HG03469 (cell line): ENCODE measurements around the gene LYSET.
"Not testable (repeated sequence)": the region's sequence is repeated elsewhere in the genome, so short reads cannot be mapped to it uniquely, and the experiment has no call there.

Experiments
- ATAC-seq: cut with Tn5 transposase; IDR thresholded peaks from one replicate; pipeline ENCODE4 v1.9.1; 2021; ENCODE audit warnings: mild to moderate bottlenecking, moderate library complexity, moderate number of reproducible peaks; ENCODE audit not compliant: unreplicated experiment

Gene LYSET, protein sequence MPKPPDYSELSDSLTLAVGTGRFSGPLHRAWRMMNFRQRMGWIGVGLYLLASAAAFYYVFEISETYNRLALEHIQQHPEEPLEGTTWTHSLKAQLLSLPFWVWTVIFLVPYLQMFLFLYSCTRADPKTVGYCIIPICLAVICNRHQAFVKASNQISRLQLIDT

DNA sequence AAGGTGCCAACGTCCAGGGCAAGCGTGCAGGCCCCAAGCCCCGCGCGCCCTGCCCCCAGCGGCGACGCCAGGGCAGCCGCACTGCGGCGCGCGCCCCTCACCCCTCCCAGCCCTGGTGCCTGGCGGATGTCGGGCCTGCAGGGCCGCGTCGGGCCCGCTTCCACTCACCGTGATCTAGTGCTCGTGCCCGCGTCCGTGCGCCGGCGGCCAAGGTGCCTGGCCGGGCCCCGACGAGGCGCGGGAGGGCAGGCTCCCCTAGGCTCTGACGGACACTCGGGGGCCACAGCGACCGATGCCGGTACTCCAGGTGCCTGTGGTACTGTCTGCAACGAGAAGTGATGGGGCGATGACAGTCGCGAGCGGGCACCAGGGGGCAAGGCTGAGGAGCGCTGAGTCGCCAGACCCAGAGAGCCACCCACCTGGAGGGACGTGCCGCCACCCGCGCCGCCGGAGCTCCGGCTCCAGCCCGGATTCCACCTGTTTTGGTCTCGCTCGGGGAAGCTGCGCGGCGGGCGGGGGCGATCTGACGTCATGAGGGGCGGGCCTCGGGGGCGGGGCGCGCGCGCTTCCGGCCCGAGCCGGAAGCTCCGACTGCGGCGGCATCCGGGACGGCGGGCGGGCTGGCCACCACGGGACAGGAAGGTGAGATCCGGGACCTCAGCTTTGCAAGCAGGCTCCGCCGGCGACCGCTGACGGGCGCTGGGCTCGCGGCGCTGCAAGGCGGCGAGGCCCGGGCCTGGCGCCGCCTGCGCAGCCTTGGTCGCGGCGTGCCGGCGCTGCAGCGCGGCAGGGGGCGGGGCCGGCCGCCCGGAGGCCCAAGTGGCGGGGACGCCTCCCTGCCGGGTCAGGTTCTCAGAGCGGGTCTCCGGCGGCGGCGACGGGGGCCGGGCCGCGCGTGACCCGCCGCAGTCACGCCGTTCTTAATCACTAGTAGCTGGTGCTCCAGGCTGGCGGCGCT is at the start of gene LYSET, which contains the start of gene MOAP1:
LYSET (plus strand) TSS at position 927 of the 958 bp plus-strand sequence. CDS start 89 bp downstream, outside the sequence.
MOAP1 (minus strand) TSS at position 507 of the 958 bp plus-strand sequence. CDS start 655 bp downstream, outside the sequence.
- peak; percentile 68 for ATAC-seq

DNA sequence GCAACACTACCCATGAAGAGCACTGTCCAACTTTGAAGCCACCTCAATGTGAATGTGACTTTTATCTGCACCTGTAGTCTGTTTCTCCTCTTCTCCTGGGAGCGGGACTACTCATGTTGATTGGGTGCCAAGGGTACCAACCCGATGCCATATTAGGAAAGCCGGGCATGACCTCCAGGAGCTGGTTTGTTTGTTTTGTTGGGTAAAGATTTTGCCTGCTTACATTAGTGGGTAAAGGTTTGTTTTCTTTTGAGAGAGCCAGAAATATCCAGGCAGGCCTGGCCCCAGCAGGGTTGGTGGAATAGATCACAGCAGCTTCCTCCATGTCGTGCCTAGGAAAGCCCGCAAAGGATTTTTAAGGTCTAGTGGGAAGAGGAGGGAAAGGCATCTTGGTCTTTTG is 49.7 kb upstream of the LYSET start:
- no peak for ATAC-seq

DNA sequence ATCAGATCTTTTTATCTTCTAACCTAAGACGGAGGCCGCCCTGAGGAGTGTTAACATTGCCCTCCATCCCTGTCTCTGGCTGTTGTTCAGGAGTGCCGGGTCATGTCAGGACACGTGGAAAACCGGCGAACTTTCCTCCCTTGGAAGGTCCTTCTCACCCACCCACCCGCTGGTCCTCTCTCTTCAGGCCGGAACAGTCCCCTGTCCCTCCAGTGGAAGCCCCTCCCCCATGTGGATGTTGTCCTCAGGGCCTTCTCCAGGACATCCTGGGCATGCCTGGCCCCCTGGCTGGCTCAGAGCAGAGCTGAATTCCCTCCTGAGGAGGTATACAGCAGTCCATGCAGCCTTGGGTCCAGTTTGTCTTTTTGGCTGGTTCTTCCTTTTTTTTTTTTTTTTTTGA is 49.1 kb upstream of the LYSET start:
- ATAC-seq = no peak

DNA sequence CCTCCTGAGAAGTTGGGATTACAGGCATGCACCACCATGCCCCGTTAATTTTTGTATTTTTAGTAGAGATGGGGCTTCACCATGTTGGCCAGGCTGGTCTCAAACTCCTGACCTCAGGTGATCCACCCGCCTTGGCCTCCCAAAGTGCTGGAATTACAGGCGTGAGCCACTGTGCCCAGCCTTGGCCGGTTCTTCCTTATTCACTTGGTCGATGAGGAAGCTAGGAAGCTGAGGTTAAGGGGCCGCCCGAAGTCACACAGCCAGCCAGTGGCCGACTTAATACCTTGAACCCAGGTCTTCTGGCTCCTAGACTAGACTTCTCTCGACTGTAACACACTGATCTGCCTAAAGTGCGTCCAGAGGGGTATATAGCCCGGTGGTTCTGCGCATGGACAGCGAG is 48.6 kb upstream of the LYSET start:
- not testable (repeated sequence) for ATAC-seq

DNA sequence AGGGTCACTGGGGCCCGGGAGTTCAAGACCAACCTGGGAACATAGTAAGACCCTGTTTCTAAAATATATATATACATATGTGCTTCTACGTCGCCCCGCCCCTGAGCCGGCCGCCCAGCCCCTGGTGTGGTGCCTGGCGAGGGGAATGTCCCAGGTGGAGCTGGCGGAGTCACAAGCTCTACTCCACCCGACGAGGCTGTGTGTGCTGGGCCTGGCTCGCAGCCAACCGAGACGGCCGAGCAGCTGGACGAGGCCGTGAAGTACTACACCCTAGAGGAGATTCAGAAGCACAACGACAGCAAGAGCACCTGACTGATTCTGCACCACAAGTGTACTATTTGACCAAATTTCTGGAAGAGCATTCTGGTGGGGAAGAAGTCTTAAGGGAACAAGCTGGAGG is 47.3 kb upstream of the LYSET start:
- no peak for ATAC-seq

DNA sequence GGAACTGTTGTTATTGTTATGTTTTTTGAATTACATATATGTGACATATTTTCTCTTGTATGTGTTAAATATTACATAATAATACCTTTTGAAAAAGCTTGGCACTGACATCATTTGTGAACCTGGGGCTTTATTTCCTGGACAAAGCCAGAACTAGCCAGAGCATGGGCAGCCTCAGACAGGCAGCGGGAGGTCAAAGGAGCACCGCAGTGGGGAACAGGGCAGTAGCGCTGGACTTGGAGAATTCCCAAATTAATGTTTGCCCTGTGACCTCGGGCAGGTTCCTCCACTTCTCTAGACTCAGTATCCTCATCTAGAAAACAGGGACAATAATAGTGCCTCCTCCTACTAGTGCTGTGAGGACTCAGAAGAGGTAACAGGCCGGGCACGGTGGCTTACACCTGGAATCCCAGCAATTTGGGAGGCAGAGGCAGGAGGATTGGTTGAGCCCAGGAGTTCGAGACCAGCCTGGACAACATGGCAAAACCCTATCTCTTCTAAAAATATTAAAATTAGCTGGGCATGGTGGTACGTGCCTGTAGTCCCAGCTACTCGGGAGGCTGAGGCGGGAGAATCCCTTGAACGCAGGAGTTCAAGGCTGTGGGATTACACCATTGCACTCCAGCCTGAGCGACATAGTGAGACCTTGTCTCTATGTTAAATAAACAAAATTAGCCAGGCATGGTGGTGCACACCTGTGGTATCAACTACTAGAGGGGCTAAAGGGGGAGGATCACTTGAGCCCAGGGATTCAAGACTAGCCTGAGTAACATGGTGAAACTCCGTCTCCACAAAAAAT is 42.1 kb upstream of the LYSET start:
- ATAC-seq = no peak

DNA sequence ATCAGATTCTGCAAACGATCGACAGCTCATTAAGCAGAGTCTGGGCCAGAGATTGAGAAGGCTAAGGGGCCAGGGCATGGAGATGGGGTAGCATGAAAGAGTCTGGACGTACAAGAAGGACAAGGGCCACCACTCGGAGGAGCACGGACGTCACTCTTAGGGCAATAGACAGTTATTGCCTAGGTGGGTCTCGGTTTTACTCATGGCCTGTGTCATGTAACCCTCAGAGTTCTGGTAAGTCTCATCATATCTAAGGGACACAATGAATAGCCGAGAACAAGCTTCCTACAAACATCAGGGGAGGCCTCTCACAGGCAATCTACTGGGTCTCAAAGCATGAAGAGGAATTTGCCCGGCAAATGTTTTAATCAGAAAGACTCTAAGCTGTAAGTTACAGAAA is 39.0 kb upstream of the LYSET start:
- ATAC-seq = no peak

DNA sequence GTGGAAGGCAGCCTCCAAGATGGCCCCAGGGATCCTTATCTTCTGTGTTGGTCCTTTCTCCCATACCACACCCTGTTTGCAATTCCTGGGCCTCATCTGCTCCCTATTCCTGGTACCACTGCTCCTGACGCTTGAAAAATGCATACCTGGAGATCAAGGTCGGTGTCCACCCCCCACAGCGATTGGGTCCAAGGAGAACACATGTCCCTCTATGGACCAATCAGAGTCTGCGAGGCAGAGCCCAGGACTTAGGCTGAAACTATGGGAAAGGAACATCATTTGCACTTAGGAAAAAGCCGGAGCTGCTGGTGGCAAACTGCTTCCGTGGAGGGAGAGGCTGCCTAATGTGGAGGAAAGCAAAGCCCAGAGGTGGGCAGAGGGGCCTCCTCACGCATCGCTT is 36.1 kb upstream of the LYSET start:
- ATAC-seq = no peak

DNA sequence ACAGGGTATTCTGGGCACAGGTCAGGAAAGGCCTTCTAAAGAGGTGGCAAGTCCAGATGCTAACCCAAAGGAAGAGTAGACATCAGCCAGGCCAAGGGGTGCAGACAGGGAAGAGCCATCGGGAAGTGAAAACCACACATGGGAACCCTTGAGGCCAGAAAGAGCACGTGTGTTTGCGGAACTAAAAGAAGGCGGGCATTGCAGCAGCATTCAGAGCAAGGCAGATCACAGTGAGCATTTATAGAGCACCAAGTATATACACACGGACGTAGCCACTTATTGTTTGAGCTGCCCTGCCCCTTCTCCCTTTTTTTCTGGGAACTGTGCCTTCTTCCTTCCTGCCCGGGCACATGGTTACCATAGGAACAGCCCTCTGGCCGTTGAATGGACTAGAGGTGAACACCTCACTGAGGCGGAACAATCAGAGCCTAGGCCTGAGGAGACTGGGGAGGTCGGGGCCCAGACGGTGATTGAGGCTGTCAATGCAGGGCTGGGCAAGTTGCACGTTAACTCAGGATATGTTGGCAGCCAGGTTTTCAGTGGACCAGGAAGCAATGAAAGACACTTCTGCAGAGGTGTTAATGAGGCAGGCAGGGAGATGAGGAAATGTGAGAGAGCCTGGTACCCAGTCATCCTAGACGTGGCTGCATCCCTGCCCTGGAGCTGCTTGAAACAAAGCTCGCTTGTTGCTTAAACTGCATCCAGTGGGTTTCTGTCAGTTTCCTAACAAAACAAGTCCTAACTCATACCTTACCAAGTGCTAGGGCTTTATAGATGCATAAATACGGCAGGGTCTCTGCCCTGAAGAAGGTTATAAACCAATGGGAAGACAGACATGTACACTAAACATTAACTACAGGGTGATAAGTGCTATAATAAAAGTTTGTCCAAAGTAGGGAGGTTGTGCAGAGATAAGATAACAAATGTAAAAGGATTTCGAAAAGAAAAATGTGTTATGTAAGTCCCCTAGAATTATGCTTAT is 34.6 kb upstream of the LYSET start:
- ATAC-seq = no peak

DNA sequence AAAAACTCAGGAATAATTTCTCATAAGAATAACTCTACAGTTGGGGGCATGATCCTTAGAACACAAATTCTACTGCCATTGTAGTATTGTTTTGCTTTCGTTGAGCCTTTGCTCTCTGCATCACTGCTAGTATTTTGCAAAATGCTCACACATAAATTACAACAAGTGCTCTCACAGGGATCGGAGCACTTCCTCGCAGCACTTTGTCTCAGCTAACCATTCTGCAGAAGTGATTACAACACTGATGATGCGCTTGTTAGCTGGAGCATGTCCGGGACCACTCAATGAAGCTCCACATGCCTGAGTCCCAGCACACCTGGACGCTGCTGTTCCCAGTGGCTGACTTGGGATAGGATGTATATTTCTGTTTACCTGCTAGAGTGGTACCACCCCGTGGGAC is 32.0 kb upstream of the LYSET start:
- ATAC-seq = no peak

DNA sequence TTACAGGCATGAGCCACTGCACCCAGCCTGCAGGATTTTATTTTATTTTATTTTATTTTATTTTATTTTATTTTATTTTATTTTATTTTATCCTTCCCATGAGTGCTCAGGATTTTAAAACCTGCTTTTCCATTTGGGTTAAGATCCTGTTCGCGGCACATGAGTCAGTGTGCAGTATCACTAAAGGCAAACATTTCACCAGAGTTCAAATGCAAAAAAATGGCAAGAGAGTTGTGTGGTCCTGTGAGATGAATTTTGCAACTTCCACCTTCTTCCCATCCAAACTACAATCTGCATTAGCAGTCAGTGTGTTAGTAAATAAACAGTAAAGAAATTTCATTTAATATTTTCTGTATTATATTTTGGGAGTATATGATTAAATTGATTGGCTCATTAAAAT is 29.4 kb upstream of the LYSET start:
- no peak for ATAC-seq

DNA sequence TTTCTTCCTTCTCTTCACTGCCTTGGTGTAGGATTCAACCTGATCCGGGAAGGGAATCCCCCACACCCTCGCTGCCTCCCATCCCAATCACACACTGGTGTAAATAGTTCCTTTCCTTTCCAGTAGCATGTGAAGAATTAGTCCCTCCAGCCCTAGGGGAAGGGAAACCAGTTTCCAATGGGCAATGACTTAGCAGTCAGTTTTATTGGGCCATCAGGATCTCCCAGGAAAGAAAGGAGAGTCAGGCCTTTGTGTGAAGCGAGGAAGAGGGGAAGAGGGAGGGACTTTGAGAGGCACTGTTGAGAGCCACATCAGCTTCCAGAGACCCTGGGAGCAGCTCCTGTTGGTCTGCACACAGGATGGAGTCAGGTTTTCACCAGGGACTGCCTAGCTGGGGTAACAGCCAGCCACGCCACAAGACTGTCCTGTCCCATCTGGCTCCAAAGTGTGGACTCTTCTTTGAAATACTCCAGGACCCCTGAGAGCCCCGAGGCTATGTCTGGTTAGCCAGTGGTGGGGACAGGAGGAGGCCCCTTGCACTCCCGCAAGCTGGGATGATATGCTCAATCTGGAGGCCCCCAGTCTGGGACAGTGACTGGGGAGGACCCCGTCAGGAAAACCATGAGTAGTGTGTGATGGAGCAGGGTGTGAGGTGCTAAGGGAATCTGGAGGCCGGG is 28.3 kb upstream of the LYSET start:
- no peak for ATAC-seq

DNA sequence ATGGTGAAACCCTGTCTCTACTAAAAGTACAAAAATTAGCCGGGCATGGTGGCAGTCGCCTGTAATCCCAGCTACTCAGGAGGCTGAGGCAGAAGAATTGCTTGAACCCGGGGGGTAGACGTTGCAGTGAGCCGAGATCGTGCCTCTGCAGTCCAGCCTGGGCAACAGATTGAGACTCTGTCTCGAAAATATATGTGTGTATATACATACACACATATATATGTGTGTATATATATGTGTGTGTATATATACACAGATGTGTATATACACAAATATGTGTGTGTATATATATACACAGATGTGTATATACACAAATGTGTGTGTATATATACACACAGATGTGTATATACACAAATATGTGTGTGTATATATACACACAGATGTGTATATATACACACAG is 26.8 kb upstream of the LYSET start:
- ATAC-seq = not testable (repeated sequence)

DNA sequence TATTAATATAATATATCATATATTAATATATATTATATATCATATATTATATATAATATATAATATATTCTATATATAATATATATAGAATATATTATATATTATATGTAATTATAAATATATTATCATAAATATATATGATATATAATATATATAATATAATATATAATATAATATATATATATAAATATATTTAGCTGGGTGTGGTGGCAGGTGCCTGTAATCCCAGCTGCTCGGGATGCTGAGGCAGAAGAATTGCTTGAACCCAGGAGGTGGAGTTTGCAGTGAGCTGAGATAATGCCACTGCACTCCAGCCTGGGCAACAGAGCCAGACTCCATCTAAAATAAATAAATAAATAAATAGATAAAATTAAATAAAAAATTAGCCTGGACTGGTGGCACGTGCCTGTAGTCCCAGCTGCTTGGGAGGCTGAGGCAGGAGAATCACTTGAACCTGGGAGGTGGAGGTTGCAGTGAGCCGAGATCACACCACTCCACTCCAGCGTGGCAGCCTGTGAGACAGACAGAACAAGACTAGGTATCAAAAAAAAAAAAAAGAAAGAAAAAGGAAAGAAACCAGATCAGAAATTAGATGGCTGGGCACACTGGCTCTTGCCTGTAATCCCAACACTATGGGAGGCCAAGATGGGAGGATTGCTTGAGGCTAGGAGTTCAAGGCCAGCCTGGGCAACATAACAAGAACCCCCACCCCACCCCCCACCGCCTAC is 25.3 kb upstream of the LYSET start:
- not testable (repeated sequence) for ATAC-seq

DNA sequence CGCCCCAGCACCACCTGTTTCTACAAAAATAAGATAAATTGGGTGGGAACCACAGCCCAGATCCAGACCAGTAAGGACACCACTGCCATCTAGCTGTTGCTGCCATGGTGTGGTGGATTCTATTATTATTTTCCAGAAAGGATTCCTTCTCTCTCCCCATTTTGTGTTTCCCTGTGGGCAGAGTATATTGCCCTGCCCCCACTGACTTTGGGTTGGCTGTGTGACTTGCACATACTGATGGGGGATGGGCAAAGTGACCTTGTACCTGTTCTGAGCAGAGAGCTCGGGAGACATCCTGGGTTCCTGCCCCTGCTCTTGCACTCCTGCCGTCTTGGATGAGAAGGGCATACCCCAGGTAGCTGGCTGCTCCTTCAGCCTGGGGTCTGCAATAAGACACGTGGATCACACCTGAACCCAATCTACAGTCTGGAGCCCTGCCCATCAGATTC is 24.7 kb upstream of the LYSET start:
- no peak for ATAC-seq

DNA sequence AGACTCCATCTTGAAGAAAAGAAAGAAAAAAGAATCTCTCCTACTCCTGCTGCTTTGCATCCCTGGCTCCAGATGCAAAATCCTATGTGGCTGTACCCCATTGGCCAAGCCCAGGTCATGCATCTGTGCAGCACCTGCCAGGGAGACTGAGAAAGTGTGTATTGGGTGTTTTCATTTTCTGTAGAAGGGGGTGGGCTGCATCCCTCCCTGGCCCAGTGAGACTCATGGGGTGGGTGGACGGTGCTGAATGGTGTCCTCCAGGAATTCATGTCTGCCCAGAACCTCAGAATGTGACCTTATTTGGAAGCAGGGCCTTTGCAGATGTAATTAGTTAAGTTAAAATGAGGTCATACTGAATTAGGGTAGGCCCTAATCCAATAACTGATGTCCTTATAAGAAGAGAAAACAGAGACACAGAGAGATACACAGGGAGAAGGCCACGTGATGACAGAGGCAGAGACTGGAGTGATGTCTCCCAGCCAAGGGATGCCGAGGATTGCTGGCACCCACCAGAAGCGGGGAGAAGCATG is 23.6 kb upstream of the LYSET start:
- ATAC-seq = no peak

DNA sequence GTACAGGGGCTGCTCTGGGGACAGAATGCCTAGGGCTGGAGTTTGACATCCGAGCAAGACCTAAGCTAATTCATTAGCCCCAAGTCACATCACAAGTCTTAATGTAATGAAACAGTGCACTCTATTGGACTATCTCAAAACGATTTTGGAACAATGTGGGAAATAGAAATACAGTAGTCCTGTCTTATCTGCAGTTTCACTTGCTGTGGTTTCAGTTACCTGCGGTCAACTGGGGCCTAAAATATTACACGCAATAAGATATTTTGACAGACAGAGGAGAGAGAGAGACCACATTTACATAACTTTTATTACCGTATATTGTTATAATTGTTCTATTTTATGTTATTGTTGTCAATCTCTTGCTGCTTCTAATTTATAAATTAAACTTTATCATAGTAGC is 21.6 kb upstream of the LYSET start:
- no peak for ATAC-seq
